WTC11 (cell line): ENCODE data around the gene UBE2F. TPM values are rescaled to one million over a fixed set of nuclear protein-coding genes. Genes with fewer than 3 reads are reported as not detected.

Experiments used
- ATAC-seq: fragments of 200-7000 bp; cut with Tn5 transposase; 2 replicates; pipeline ENCODE4 v1.10.0; 2021; ENCODE audit warnings: mild to moderate bottlenecking, moderate library complexity
- CTCF ChIA-PET: fragments of 300-600 bp; sonication (Branson Sonifier 250); formaldehyde crosslinking; loops from one replicate; lab custom pipeline; 2021; ENCODE audit warnings: antibody characterized with exemption; lab: Charles Lee
- POLR2A ChIA-PET: fragments of 350-600 bp; sonication (Branson Sonifier 250); formaldehyde crosslinking; loops from one replicate; lab custom pipeline; 2021; ENCODE audit warnings: antibody characterized with exemption; lab: Charles Lee
- DNase-seq: peaks from one replicate; pipeline ENCODE4 v3.0.0; 2021; ENCODE audit warnings: low spot score
- H3K27ac Mint-ChIP-seq: 2 replicates; pipeline ENCODE4 v1.8.0; 2021; ENCODE audit warnings: mixed read lengths
- H3K27me3 Mint-ChIP-seq: 2 replicates; pipeline ENCODE4 v1.8.0; 2021; ENCODE audit warnings: low read depth, mild to moderate bottlenecking, moderate library complexity, mixed read lengths
- H3K36me3 Mint-ChIP-seq: 2 replicates; pipeline ENCODE4 v1.8.0; 2021; ENCODE audit warnings: mixed read lengths
- H3K4me1 Mint-ChIP-seq: 2 replicates; pipeline ENCODE4 v1.8.0; 2022; ENCODE audit warnings: mixed read lengths
- H3K4me3 Mint-ChIP-seq: 2 replicates; pipeline ENCODE4 v1.8.0; 2021; ENCODE audit warnings: mild to moderate bottlenecking, moderate library complexity, mixed read lengths
- H3K9me3 Mint-ChIP-seq: 2 replicates; pipeline ENCODE4 v1.8.0; 2021; ENCODE audit warnings: mixed read lengths
- CDX4 ChIP-seq: fragments of 250-450 bp; sonication (Bioruptor Pico); IDR thresholded peaks from 2 replicates; pipeline ENCODE4 v1.9.0; 2021; ENCODE audit warnings: moderate library complexity, mild to moderate bottlenecking, inconsistent platforms, borderline replicate concordance
- CREB1 ChIP-seq: sonication (generic); formaldehyde crosslinking; IDR thresholded peaks from 2 replicates; pipeline ENCODE4 v1.8.0; 2023; ENCODE audit warnings: mild to moderate bottlenecking, missing genetic modification reagents
- E2F1 ChIP-seq: sonication (generic); formaldehyde crosslinking; IDR thresholded peaks from 2 replicates; pipeline ENCODE4 v1.8.0; 2022; ENCODE audit warnings: mild to moderate bottlenecking, missing genetic modification reagents
- E2F5 ChIP-seq: sonication (generic); formaldehyde crosslinking; IDR thresholded peaks from 2 replicates; pipeline ENCODE4 v1.8.1; 2022; ENCODE audit warnings: mild to moderate bottlenecking, moderate library complexity, missing genetic modification reagents
- HMGXB4 ChIP-seq: sonication (generic); formaldehyde crosslinking; IDR thresholded peaks from 2 replicates; pipeline ENCODE4 v1.8.1; 2023; ENCODE audit warnings: mild to moderate bottlenecking, moderate library complexity, missing genetic modification reagents
- MYBL2 ChIP-seq: sonication (generic); formaldehyde crosslinking; IDR thresholded peaks from 2 replicates; pipeline ENCODE4 v1.8.1; 2023; ENCODE audit warnings: mild to moderate bottlenecking, moderate library complexity, missing genetic modification reagents
- RORB ChIP-seq: fragments of 250-450 bp; sonication (Bioruptor Pico); IDR thresholded peaks from 2 replicates; pipeline ENCODE4 v1.9.0; 2021; ENCODE audit warnings: mild to moderate bottlenecking
- ZBTB43 ChIP-seq: sonication (generic); formaldehyde crosslinking; IDR thresholded peaks from 2 replicates; pipeline ENCODE4 v1.8.1; 2023; ENCODE audit warnings: mild to moderate bottlenecking, missing genetic modification reagents
- ZNF317 ChIP-seq: sonication (generic); formaldehyde crosslinking; IDR thresholded peaks from 2 replicates; pipeline ENCODE4 v1.8.1; 2023; ENCODE audit warnings: low read depth, mild to moderate bottlenecking, moderate library complexity, missing genetic modification reagents, borderline replicate concordance
- ZNF671 ChIP-seq: fragments of 250-450 bp; sonication (Bioruptor Pico); IDR thresholded peaks from 2 replicates; pipeline ENCODE4 v1.8.0; 2021; ENCODE audit warnings: mild to moderate bottlenecking
- total RNA-seq: library from RNA; stranded (reverse); gene quantifications from 3 replicates; pipeline ENCODE4 v1.2.3, GENCODE V29; 2021
- TF ChIP-seq, protein P1 (sequence below): sonication (generic); formaldehyde crosslinking; IDR thresholded peaks from 2 replicates; pipeline ENCODE4 v1.8.0; 2023; ENCODE audit warnings: mild to moderate bottlenecking, missing genetic modification reagents
- TF ChIP-seq, protein P2 (sequence below): sonication (generic); formaldehyde crosslinking; IDR thresholded peaks from 2 replicates; pipeline ENCODE4 v1.8.1; 2022; ENCODE audit warnings: low read depth, missing genetic modification reagents, borderline replicate concordance
- TF ChIP-seq, protein P3 (sequence below): sonication (generic); formaldehyde crosslinking; IDR thresholded peaks from 2 replicates; pipeline ENCODE4 v1.8.1; 2023; ENCODE audit warnings: mild to moderate bottlenecking, missing genetic modification reagents

UBE2F gene
- total RNA-seq, 1 experiment from 2014 or later = 49.5 TPM

GRCh38 chr2:237961637-237962036 is 5.2 kb upstream of the UBE2F start:
- peaks cover 14% of the 10 kb centered on the region for H3K27me3 Mint-ChIP-seq
- H3K36me3 Mint-ChIP-seq = peaks cover 10% of the 10 kb centered on the region
- ATAC-seq (no peak), DNase-seq (no peak)
- H3K4me1 Mint-ChIP-seq = peaks cover 2% of the 10 kb centered on the region; the same call in 1 of the 2 replicates
- no peak for TF ChIP-seq CDX4 (CRISPR knock-in tag)
- no peak for TF ChIP-seq RORB (CRISPR knock-in tag)
- TF ChIP-seq E2F5 (CRISPR knock-in tag) = no peak
- no peak for TF ChIP-seq ZNF317 (CRISPR knock-in tag)
- TF ChIP-seq E2F1 (CRISPR knock-in tag) = no peak
- TF ChIP-seq, protein P1, sequence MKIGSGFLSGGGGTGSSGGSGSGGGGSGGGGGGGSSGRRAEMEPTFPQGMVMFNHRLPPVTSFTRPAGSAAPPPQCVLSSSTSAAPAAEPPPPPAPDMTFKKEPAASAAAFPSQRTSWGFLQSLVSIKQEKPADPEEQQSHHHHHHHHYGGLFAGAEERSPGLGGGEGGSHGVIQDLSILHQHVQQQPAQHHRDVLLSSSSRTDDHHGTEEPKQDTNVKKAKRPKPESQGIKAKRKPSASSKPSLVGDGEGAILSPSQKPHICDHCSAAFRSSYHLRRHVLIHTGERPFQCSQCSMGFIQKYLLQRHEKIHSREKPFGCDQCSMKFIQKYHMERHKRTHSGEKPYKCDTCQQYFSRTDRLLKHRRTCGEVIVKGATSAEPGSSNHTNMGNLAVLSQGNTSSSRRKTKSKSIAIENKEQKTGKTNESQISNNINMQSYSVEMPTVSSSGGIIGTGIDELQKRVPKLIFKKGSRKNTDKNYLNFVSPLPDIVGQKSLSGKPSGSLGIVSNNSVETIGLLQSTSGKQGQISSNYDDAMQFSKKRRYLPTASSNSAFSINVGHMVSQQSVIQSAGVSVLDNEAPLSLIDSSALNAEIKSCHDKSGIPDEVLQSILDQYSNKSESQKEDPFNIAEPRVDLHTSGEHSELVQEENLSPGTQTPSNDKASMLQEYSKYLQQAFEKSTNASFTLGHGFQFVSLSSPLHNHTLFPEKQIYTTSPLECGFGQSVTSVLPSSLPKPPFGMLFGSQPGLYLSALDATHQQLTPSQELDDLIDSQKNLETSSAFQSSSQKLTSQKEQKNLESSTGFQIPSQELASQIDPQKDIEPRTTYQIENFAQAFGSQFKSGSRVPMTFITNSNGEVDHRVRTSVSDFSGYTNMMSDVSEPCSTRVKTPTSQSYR (CRISPR knock-in tag) = no peak
- TF ChIP-seq, protein P2, sequence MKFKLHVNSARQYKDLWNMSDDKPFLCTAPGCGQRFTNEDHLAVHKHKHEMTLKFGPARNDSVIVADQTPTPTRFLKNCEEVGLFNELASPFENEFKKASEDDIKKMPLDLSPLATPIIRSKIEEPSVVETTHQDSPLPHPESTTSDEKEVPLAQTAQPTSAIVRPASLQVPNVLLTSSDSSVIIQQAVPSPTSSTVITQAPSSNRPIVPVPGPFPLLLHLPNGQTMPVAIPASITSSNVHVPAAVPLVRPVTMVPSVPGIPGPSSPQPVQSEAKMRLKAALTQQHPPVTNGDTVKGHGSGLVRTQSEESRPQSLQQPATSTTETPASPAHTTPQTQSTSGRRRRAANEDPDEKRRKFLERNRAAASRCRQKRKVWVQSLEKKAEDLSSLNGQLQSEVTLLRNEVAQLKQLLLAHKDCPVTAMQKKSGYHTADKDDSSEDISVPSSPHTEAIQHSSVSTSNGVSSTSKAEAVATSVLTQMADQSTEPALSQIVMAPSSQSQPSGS (CRISPR knock-in tag) = no peak
- TF ChIP-seq, protein P3, sequence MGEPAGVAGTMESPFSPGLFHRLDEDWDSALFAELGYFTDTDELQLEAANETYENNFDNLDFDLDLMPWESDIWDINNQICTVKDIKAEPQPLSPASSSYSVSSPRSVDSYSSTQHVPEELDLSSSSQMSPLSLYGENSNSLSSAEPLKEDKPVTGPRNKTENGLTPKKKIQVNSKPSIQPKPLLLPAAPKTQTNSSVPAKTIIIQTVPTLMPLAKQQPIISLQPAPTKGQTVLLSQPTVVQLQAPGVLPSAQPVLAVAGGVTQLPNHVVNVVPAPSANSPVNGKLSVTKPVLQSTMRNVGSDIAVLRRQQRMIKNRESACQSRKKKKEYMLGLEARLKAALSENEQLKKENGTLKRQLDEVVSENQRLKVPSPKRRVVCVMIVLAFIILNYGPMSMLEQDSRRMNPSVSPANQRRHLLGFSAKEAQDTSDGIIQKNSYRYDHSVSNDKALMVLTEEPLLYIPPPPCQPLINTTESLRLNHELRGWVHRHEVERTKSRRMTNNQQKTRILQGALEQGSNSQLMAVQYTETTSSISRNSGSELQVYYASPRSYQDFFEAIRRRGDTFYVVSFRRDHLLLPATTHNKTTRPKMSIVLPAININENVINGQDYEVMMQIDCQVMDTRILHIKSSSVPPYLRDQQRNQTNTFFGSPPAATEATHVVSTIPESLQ (CRISPR knock-in tag) = no peak
- TF ChIP-seq MYBL2 (CRISPR knock-in tag) = no peak
- TF ChIP-seq CREB1 (CRISPR knock-in tag) = no peak
- TF ChIP-seq ZNF671 (CRISPR knock-in tag) = no peak
- no peak for TF ChIP-seq HMGXB4 (CRISPR knock-in tag)
- TF ChIP-seq ZBTB43 = no peak
- CTCF ChIA-PET = no interaction called here
- H3K27ac Mint-ChIP-seq = no peak overlapping the region
- no peak overlapping the region for H3K4me3 Mint-ChIP-seq
- H3K9me3 Mint-ChIP-seq = peaks cover 14% of the 10 kb centered on the region
- POLR2A ChIA-PET = no interaction called here
